Stimulated activated naive CD4-positive, alpha-beta T cell (primary cell): ENCODE measurements around the gene JAZF1.

Experiments used
- DNase-seq, 6 experiments: peaks; one replicate each; lab custom pipeline; 2025; lab: John Stamatoyannopoulos, UW

Gene JAZF1

DNA sequence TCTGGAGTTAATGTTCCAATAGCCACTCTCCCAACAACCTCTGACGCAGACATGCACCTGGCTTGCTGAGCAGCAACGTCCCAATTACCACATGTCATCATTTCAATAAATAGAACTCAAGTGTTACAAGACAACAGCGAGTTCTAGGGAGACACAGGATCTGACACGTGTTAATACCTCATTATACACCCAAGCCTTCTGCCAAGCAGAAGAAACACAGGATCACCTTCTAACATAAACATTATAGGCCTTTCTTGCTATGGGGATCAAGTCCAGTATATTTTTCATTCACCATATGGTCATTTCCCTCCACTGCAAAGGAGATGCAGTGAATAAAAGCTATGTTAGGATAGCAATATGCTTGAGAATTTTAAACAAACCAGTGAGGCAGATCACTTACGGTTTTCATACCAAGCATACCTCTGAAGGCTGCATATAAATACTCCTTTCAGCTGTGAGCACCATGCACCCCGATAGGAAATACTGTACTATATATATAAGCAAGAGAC is 74.2 kb downstream of the JAZF1 start:
- DNase-seq = no peak

DNA sequence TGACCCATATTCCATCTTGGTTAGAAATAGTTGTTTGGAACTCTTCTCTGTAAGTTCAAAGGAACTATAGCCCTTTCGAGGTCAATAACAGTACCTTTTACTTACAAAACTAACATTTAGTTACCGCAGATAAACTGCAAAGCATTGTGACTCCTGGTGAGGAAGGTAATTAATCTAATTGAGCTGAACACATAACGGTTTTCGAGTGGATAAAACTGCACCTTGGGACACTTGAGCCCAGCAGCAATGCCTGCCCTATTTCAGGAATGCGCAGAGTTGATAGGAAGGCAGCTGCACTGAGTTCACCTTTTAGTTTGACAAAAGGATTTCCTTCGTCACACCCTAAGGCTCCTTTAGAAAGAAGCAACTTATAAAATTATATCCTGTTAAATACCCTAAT is 75.4 kb downstream of the JAZF1 start:
- no peak for DNase-seq

DNA sequence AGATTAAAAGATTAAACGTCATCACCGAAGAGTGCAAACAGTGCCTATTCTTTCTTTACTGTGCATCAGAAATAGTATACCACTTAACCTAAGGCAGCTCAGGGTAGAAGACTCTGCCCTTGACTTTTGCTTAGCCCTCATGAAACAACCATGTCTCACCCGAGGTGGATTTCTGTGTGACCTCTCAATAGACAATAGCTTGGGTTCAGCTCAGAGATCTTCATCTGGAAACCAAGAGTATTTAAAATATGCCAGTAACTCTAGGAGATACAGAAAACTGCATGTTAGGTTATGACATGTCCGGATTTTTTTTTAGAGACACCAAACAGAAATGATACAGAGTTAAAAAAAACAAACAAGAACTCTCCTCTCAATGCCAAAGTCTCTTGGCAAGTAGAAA is 75.8 kb downstream of the JAZF1 start:
- no peak for DNase-seq

- DNase-seq = no peak
Observed at GRCh38 chr7:28104041-28104541, 76.5 kb downstream of the JAZF1 start.

GRCh38 chr7:28102797-28103196 is 77.8 kb downstream of the JAZF1 start:
- DNase-seq = no peak

DNA sequence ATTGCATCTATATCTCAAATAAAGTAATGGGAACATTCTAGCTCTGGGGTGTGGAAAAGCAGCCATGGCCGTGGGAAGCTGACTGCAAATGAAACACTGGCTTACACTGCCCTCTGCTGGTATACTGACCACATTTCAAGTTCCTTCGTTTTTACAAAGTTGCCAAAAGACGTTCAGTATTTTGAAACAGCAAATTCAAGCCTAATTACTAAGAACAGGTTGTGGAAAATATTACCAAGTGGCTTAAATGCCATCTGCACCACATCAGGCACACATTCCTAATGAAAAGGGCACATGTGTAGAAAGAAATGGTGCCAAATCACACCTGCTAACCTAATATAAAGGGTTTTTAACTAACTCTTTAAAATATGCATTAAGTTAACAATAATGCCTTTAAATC is 83.9 kb downstream of the JAZF1 start:
- DNase-seq = peak in 3 of 6 experiments; percentile 9 to 67 (median 50)

DNA sequence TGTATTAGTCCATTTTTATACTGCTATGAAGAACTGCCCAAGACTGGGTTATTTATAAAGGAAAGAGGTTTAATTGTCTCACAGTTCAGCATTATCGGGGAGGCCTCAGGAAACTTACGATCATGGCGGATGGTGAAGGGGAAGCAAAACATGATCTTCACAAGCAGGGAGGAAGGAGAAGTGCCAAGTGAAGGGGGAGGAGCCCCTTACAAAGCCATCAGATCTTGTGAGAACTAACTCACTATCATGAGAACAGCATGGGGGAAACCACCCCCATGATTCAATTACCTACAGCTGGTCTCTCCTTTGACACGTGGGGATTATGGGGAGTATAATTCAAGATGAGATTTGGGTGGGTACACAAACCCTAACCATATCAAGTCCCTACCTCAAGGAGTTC is 85.4 kb downstream of the JAZF1 start:
- DNase-seq = no peak

DNA sequence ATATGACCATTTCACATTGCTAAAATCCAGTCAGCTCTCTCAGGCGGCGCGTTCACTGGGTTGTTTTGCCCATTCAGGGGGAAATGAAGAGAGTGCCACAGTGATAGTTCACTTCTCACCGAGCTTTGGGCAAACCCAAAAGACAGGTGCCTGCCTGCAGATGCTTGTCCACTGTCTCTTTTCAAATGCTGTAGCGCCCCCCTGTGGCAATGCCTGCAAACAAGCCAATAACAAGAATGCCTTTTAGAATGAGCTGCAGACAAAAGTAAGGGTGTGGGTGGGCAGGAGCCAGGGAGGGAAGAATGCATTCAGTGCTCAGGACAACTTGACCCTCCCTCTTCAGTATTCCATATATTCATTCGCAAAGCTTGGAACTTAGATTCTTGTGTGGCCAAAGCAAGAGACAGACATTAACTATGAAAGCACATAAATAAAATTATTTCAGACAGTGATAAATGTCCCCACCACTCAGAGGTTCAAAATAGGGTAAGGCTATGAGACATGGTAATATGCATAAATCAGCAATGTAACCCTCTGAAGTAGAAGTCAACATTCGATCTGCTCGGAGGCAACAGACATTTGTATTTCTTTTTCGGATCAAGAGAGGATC is 86.9 kb downstream of the JAZF1 start:
- DNase-seq = peak in 4 of 6 experiments; percentile 2 to 14 (median 8)

DNA sequence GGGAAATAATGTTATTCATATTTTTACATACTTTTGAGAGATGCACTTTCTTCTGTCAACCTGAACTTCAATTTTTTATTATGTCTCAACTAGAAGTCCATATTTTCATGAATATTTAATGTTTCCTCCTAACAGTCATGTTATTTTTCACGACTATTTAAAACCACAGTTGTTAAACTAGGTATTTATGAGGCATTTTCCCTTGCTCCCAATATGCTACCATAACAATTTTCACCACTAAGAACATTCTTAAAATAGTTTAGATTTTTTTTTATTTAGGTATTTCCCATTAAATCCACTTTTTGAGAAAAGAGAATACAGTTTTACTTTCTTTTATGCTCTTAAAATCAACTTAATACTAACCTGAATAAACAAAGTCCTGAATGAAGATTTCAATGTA is 89.4 kb downstream of the JAZF1 start:
- DNase-seq = no peak

- no peak for DNase-seq
Observed at GRCh38 chr7:28088901-28089714, 91.5 kb downstream of the JAZF1 start.

DNA sequence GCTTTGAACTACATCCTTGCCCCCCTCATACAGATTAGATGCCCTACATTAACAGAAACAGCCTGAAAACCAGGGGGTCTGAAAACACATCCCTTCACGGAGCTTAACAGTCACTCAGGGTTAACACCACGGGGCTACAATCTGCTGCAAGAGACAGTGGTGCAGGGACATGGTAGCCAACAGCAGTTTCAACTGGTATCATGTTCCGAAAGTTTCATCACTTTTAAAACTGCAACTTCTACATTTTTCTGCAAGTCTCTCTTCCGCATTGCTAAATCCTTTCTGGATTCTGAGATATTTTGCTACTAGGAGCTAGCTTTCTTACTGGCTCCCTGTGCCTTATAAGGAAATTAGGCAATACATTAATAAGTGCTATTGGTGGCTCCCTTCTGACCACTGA is 92.6 kb downstream of the JAZF1 start:
- DNase-seq = no peak

GRCh38 chr7:28086198-28086597 is 94.4 kb downstream of the JAZF1 start:
- DNase-seq = no peak

DNA sequence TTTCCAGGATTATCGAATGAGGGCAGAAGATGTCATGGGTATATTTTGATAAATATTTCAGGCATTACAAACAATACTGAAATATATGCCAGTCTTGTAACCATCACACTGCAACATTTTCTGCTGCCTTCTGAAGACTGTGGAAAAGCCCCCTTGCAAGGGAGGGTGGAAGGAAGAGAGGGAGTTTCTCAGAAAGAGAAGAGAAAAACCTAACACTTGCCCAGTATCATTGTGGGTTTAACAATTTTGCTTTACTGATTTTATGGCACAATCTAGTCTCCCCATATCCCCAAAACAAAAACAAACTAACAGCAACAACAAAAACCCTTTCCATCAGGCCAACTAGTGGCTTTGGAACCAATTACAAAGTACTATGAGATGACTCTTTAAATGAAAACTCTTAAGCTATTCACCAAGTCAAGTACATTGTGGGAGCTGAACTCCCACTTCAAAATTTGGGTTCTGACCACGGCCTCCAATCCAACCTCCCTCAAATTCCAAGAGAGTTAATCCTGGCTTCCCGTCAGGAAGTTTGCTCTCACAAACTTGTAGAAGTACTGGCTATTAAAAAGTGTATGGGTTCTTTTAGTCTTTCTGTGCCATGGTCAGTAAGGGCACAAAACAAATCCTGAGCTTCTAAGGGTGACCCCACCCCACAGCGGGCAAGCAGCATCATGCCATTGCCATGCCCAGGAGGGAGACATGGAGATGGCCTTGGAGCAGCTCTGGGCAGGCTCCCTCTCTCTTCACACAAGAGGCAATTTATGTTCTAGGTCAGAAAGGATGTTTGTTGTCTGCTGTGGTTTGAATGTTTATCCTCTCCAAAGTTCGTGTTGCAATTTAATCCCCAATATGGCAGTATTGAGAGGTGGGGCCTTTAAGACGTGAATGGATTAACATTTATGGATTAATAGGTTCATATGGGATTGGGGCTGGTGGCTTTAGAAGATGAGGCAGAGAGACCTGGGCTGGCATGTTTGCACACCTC is 96.3 kb downstream of the JAZF1 start:
- DNase-seq = no peak

DNA sequence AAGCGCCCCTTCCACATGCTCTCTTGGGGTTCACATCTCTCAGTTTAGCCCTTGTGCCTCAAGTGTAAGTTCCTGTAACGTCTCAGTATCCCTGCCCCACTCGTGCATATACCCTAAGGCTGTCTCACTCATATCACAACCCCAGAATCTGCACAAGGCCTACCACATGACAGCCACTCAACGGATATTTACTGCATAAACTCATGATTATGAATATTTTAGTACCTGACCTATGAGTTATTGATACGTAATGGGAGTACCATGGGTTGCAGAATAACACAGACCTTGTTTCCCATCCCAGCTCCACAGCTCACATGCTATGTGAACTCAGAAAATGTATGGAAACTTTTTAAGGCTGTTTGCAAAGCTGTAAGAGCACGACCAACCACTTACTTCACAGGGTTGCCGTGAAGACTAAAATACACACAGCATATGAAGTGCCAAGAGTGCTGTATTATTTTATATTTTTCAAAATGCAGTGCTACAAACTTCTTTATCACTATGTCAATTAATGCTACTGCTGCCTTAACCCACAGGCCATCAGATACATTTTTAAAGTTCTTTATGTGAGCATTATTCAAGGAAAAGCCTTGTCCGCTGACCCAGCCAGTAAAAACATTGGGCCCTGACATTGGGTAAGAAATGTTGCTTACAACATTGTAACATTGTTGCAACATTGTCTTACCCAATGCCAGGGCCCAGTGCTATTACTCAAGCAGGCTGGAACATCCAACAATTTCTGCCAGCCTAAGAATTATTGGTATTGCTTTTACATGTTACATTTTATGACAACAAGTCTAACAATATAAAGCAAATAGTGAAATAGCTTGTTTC is 97.2 kb downstream of the JAZF1 start:
- DNase-seq = no peak

DNA sequence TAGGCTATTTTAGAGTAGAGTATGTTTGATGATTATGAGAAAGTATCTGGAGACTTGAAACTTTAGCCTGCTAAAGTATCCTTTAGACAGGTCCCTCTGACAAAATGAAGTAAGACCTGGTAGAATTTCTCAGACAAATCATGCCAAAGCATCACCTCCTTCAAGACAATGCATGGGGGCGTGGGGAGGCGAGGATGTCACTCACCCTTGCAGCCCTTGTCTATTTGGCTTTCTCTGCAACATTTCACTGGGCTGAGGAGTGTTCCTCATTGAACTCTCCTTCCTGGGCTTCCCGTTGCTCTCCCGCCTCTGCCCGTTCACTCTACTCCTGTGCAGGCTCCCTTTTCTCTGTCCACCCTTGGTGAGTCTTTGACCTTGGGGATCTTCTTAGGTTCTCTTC is 98.5 kb downstream of the JAZF1 start:
- no peak for DNase-seq

DNA sequence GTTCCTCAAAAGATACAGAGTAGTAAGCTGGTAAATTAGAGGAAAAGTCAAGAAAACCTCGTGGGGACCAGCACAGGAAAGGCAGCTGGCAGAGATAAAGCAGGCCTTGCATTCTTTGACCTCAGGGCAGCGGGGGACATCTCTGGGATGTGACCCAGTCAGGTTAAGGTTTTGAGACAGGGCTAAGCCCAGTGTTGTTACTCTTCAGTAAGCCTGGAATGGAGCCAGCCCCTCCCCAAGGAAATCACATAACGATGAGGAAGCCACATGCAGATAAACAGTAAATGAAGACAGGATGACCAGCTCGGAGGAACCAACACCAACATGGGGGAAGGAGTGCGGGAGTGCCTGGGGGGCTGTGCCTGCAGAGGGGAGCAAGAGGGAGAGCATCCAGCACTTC is 99.6 kb downstream of the JAZF1 start:
- DNase-seq = no peak

DNA sequence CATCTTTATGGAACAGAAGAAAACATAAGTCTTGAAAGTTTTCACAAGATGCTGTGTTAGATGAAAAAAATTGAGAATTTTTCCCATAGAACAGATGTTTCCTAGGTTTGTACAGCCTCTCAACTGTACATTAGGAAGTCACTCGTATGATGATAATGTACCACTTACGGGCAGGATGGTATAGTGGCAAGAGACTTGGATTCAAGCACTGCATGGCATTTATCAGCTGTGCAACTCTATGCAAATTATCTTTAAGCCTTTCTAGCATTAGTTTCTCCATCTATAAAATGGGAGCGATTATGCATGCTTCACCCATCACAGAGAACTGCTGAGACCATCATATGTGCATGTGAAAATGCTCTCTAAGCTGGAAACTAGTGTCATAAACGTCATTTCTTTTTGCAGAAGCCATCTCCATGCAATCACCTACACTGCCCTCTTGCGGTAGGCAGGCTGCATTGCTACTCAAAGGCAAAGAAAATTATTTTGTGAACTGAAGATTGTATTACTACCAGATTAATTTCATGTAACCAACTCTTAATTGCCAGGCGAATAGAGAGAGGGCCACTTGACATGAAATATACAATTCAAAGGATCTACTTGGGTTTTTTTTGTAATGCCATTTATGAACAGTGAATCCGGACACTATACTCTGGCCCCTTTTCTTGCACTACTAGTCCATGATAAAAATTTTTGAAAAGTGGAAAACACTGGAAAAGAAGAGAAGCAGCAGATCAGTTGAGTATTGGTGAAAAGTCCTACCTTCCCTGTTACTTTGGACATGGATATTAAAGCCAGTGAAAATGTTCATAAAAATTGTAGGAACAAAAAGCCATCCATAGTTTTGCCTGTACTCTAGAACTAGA is 102.3 kb downstream of the JAZF1 start:
- peak; percentile 3 to 64 (median 25) for DNase-seq

GRCh38 chr7:28077616-28078015 is 103.0 kb downstream of the JAZF1 start:
- DNase-seq = no peak

- DNase-seq = no peak
Observed at GRCh38 chr7:28076423-28077200, 104.0 kb downstream of the JAZF1 start.
